ENCODE results near the gene VMAC. TPM values are rescaled to one million over a fixed set of nuclear protein-coding genes. Genes with fewer than 3 reads are reported as not detected.

Gene VMAC
- polyA plus RNA-seq, 1 donor (not counting 4 experiments of a cell fraction or from before 2014, with no cell fraction given): 2.2 TPM

GRCh38 chr19:5958074-5958850 is 53.6 kb downstream of the VMAC start:
- no peak overlapping the region for H2AFZ ChIP-seq (ENCODE audit: control insufficient read depth, low read length)
- no peak for TF ChIP-seq CTCF (optimal IDR thresholded peaks at IDR 0.05 in 1 of 3, IDR thresholded peaks at IDR 0.05 in 1 of 3, conservative IDR thresholded peaks at IDR 0.05 in 1 of 3; ENCODE audit: extremely low read depth in 1 of 3, insufficient read depth in 2 of 3, low read length in 3 of 3)
- no peak for TF ChIP-seq EZH2 (IDR thresholded peaks at IDR 0.05; ENCODE audit: low read length)
- H3K27me3 ChIP-seq (ENCODE audit: control insufficient read depth, extremely low read depth, insufficient read depth, low read length): no peaks in the 10 kb centered on the region
- no peaks in the 10 kb centered on the region for H3K9me3 ChIP-seq (ENCODE audit: control insufficient read depth, low read depth, low read length)
- no peak overlapping the region for H3K9ac ChIP-seq (ENCODE audit: control insufficient read depth, extremely low read depth, insufficient read depth, low read length)
- no peaks in the 10 kb centered on the region for H3K9me1 ChIP-seq (ENCODE audit: control insufficient read depth, extremely low read depth, insufficient read depth, low read length)
- no peak overlapping the region for H3K4me3 ChIP-seq (ENCODE audit: control insufficient read depth in 2 of 3, extremely low read depth in 1 of 3, insufficient read depth in 2 of 3, low read depth in 1 of 3, low read length in 3 of 3)
- H3K79me2 ChIP-seq (ENCODE audit: control insufficient read depth, insufficient read depth, low read length): peaks cover 93% of the 10 kb centered on the region
- FAIRE-seq (no peak), DNase-seq (ENCODE audit: low read depth, low spot score) (no peak)
- peaks cover 14% of the 10 kb centered on the region for H4K20me1 ChIP-seq (ENCODE audit: control insufficient read depth, extremely low read depth, insufficient read depth, low read length)
- dilution Hi-C loops (cut with MboI; ENCODE audit: extremely low pct_ligation_motif_present, low sequenced_read_pairs): no loop called here
- H3K27ac ChIP-seq (ENCODE audit: control insufficient read depth, insufficient read depth, low read length): no peak overlapping the region
- no peak overlapping the region for H3K4me2 ChIP-seq (ENCODE audit: control insufficient read depth, extremely low read depth, insufficient read depth, low read depth, low read length)
- peaks cover 0 to 2% of the 10 kb centered on the region in 2 experiments for H3K36me3 ChIP-seq (ENCODE audit: control insufficient read depth in 2 of 2, extremely low read depth in 1 of 2, insufficient read depth in 2 of 2, low read length in 2 of 2)
- H3K4me1 ChIP-seq (ENCODE audit: control insufficient read depth, extremely low read depth, insufficient read depth, low read length): peaks cover 1% of the 10 kb centered on the region

DNA sequence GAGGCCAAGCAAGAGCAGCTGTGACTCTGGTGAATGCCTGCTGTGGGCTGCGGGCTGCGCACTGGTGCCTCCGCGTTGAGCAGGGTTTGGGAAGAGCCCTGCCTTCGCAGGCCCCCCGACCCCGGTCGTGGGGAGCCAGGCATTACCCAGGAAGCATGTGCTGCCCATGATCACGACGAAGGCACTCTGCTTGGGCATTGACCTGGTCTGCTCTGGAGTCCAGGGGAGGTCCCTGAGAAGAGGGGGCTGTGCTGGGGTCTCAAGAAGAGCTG is 54.1 kb downstream of the VMAC start:
- peaks cover 13% of the 10 kb centered on the region for H4K20me1 ChIP-seq (ENCODE audit: control insufficient read depth, extremely low read depth, insufficient read depth, low read length)
- H3K4me1 ChIP-seq (ENCODE audit: control insufficient read depth, extremely low read depth, insufficient read depth, low read length): no peaks in the 10 kb centered on the region
- H3K9me1 ChIP-seq (ENCODE audit: control insufficient read depth, extremely low read depth, insufficient read depth, low read length): no peaks in the 10 kb centered on the region
- no peak overlapping the region for H2AFZ ChIP-seq (ENCODE audit: control insufficient read depth, low read length)
- no peak overlapping the region for H3K9ac ChIP-seq (ENCODE audit: control insufficient read depth, extremely low read depth, insufficient read depth, low read length)
- no peak for FAIRE-seq
- dilution Hi-C loops (cut with MboI; ENCODE audit: extremely low pct_ligation_motif_present, low sequenced_read_pairs): no loop called here
- no peaks in the 10 kb centered on the region for H3K9me3 ChIP-seq (ENCODE audit: control insufficient read depth, low read depth, low read length)
- no peak for DNase-seq (ENCODE audit: low read depth, low spot score)
- TF ChIP-seq EZH2 (IDR thresholded peaks at IDR 0.05; ENCODE audit: low read length): no peak
- TF ChIP-seq CTCF (optimal IDR thresholded peaks at IDR 0.05 in 1 of 3, IDR thresholded peaks at IDR 0.05 in 1 of 3, conservative IDR thresholded peaks at IDR 0.05 in 1 of 3; ENCODE audit: extremely low read depth in 1 of 3, insufficient read depth in 2 of 3, low read length in 3 of 3): no peak
- no peaks in the 10 kb centered on the region for H3K27me3 ChIP-seq (ENCODE audit: control insufficient read depth, extremely low read depth, insufficient read depth, low read length)
- no peak overlapping the region for H3K4me3 ChIP-seq (ENCODE audit: control insufficient read depth in 2 of 3, extremely low read depth in 1 of 3, insufficient read depth in 2 of 3, low read depth in 1 of 3, low read length in 3 of 3)
- H3K27ac ChIP-seq (ENCODE audit: control insufficient read depth, insufficient read depth, low read length): no peak overlapping the region
- peaks cover 0 to 2% of the 10 kb centered on the region in 2 experiments for H3K36me3 ChIP-seq (ENCODE audit: control insufficient read depth in 2 of 2, extremely low read depth in 1 of 2, insufficient read depth in 2 of 2, low read length in 2 of 2)
- peaks cover 93% of the 10 kb centered on the region for H3K79me2 ChIP-seq (ENCODE audit: control insufficient read depth, insufficient read depth, low read length)
- no peak overlapping the region for H3K4me2 ChIP-seq (ENCODE audit: control insufficient read depth, extremely low read depth, insufficient read depth, low read depth, low read length)
